CD14-positive monocyte (primary cell): Measurements from ENCODE around the gene ZSCAN5A. TPM values are rescaled to one million over a fixed set of nuclear protein-coding genes. Genes with fewer than 3 reads are reported as not detected.
A peak's percentile ranks its signal among the peaks of the same experiment; 100 is the strongest.

Experiments used
- DNase-seq, 3 donors: peaks; one replicate each; pipeline ENCODE4 v3.0.0-alpha.2; 2011 to 2022
- H2AFZ ChIP-seq: 2 replicates; pipeline ENCODE4 v1.6.0; 2012; ENCODE audit warnings: mild to moderate bottlenecking, low read depth, low read length, inconsistent platforms; ENCODE audit not compliant: insufficient read depth, poor library complexity, severe bottlenecking
- H3K27ac ChIP-seq, 2 donors: 1 replicate in 1 of 2; 2 replicates in 1 of 2; pipeline ENCODE4 v1.5.1; 2012 to 2013; ENCODE audit warnings: low read length in 2 of 2, control low read depth in 1 of 2, inconsistent platforms in 1 of 2, low read depth in 1 of 2, mild to moderate bottlenecking in 1 of 2
- H3K27me3 ChIP-seq, 2 donors: one replicate each; pipeline versions ENCODE4 v1.6.0 to v1.6.1; 2011 to 2013; ENCODE audit warnings: low read length in 2 of 2; ENCODE audit not compliant: control insufficient read depth in 2 of 2, insufficient read depth in 2 of 2
- H3K36me3 ChIP-seq, 2 donors: replicated peaks in 1 of 2; 1 replicate in 1 of 2; 2 replicates in 1 of 2; pipeline versions ENCODE4 v1.5.1 to v1.6.1; 2012 to 2013; ENCODE audit warnings: low read length in 2 of 2, control low read depth in 1 of 2, inconsistent platforms in 1 of 2, mild to moderate bottlenecking in 1 of 2; ENCODE audit not compliant: insufficient read depth in 2 of 2, control insufficient read depth in 1 of 2
- H3K4me1 ChIP-seq, 2 donors: 1 replicate in 1 of 2; 2 replicates in 1 of 2; pipeline versions ENCODE4 v1.5.1 to v1.6.1; 2012 to 2013; ENCODE audit warnings: low read length in 2 of 2, control low read depth in 1 of 2, inconsistent platforms in 1 of 2, mild to moderate bottlenecking in 1 of 2, moderate library complexity in 1 of 2; ENCODE audit not compliant: insufficient read depth in 2 of 2, control insufficient read depth in 1 of 2
- H3K4me2 ChIP-seq: replicated peaks from 2 replicates; pipeline ENCODE3; 2012; ENCODE audit warnings: low read length, moderate library complexity, mild to moderate bottlenecking; ENCODE audit not compliant: poor library complexity, severe bottlenecking; ENCODE audit errors: extremely low read depth
- H3K4me3 ChIP-seq, 3 experiments: fragments of 200-600 bp in 1 of 3; sonication (generic) in 1 of 3; replicated peaks in 1 of 3; 1 replicate in 2 of 3; 2 replicates in 1 of 3; pipeline ENCODE4 v1.5.1; 2011 to 2013; ENCODE audit warnings: low read length in 3 of 3, mild to moderate bottlenecking in 3 of 3, control low read depth in 2 of 3, low read depth in 2 of 3, inconsistent platforms in 1 of 3, moderate library complexity in 1 of 3
- H3K79me2 ChIP-seq: 2 replicates; pipeline ENCODE4 v1.6.0; 2012; ENCODE audit warnings: mild to moderate bottlenecking, control low read depth, inconsistent platforms, low read length, moderate library complexity; ENCODE audit not compliant: insufficient read depth
- H3K9ac ChIP-seq: 2 replicates; pipeline ENCODE4 v1.6.0; 2017; ENCODE audit warnings: low read length, mild to moderate bottlenecking; ENCODE audit not compliant: insufficient read depth, poor library complexity, severe bottlenecking
- H3K9me3 ChIP-seq, 2 donors: replicated peaks in 1 of 2; 1 replicate in 1 of 2; 2 replicates in 1 of 2; pipeline versions ENCODE4 v1.5.1 to v1.6.1; 2012 to 2013; ENCODE audit warnings: low read length in 2 of 2, control low read depth in 1 of 2; ENCODE audit not compliant: control insufficient read depth in 1 of 2, insufficient read depth in 1 of 2
- H4K20me1 ChIP-seq: 2 replicates; pipeline ENCODE4 v1.6.0; 2012; ENCODE audit warnings: mild to moderate bottlenecking, low read length, control low read depth, moderate library complexity; ENCODE audit not compliant: insufficient read depth
- H3K27ac Mint-ChIP-seq, 7 donors: one replicate each; pipeline ENCODE4 v1.8.0; 2020; ENCODE audit warnings: mild to moderate bottlenecking in 7 of 7, mixed read lengths in 7 of 7, moderate library complexity in 6 of 7, inconsistent platforms in 2 of 7
- H3K27me3 Mint-ChIP-seq, 3 donors: one replicate each; pipeline ENCODE4 v1.8.0; 2021 to 2022; ENCODE audit warnings: low read depth in 3 of 3, mild to moderate bottlenecking in 3 of 3, mixed read lengths in 3 of 3, moderate library complexity in 3 of 3, inconsistent platforms in 1 of 3
- H3K36me3 Mint-ChIP-seq, 2 donors: one replicate each; pipeline ENCODE4 v1.8.0; 2020; ENCODE audit warnings: mixed read lengths in 2 of 2, inconsistent platforms in 1 of 2, mild to moderate bottlenecking in 1 of 2
- H3K4me1 Mint-ChIP-seq: one replicate; pipeline ENCODE4 v1.8.0; 2020; ENCODE audit warnings: mild to moderate bottlenecking, mixed read lengths
- H3K4me3 Mint-ChIP-seq, 2 donors: one replicate each; pipeline ENCODE4 v1.8.0; 2020; ENCODE audit warnings: mild to moderate bottlenecking in 2 of 2, mixed read lengths in 2 of 2, moderate library complexity in 1 of 2
- H3K9me3 Mint-ChIP-seq, 7 donors: one replicate each; pipeline ENCODE4 v1.8.0; 2020 to 2022; ENCODE audit warnings: mixed read lengths in 7 of 7, mild to moderate bottlenecking in 6 of 7, moderate library complexity in 6 of 7, inconsistent platforms in 2 of 7
- CTCF ChIP-seq: fragments of 200-600 bp; IDR thresholded peaks from one replicate; pipeline ENCODE4 v1.8.0; 2022; ENCODE audit warnings: antibody characterized with exemption, mild to moderate bottlenecking
- WGBS: methylation state at CpG from one replicate; pipeline ENCODE4 v1.1.5; 2013; ENCODE audit warnings: missing lambda C conversion rate; ENCODE audit not compliant: insufficient coverage; 5-methylcytosine and 5-hydroxymethylcytosine counted together
- intact Hi-C, 2 donors: fragments of 100-400 bp; cut with micrococcal nuclease; formaldehyde crosslinking; loops; one replicate each; pipeline versions ENCODE4 v1.15.0 to v1.15.1; 2023
- polyA plus RNA-seq, 3 donors: library from polyadenylated mRNA; depleted of rRNA in 1 of 3; unstranded in 2 of 3; stranded (reverse) in 1 of 3; fragments of 300-500 nt in 2 of 3; fragments of >200 nt in 1 of 3; fragmentation: Illumina TruSeq in 2 of 3; gene quantifications; 1 replicate in 2 of 3; 2 replicates in 1 of 3; pipeline ENCODE4 v1.2.3, GENCODE V29; 2012 to 2021

The ZSCAN5A gene
- polyA plus RNA-seq, 3 donors, result 5.3 to 11.3 (median 6.3) TPM

- H3K9me3 Mint-ChIP-seq, result peaks cover 0 to 4% (median 0%) of the 10 kb centered on the region in 7 donors
- 10% methylated on average over 2 of the region's 6 CpGs for WGBS
- H3K9me3 ChIP-seq, result no peaks in the 10 kb centered on the region
- H3K27me3 ChIP-seq, result no peaks in the 10 kb centered on the region
- intact Hi-C loops, result loop anchor here (5.0 kb wide), 1 partner anchor 41 kb away; the partner anchor contains the start of gene ZSCAN5A (in 2 of the 2)
- peak overlapping the region; percentile 38 for H3K4me2 ChIP-seq
- peak overlapping the region; percentile 26 to 86 for H3K27ac ChIP-seq
- H3K36me3 ChIP-seq, result no peaks in the 10 kb centered on the region
- TF ChIP-seq CTCF, result no peak
- H3K4me1 ChIP-seq, result peaks cover 21 to 28% of the 10 kb centered on the region in 2 donors
- H3K4me3 ChIP-seq, result peak overlapping the region in 1 of 3 experiments; percentile 28
- peaks cover 19 to 25% of the 10 kb centered on the region in 2 donors for H3K36me3 Mint-ChIP-seq
- peak overlapping the region; percentile 35 for H3K9ac ChIP-seq
- H2AFZ ChIP-seq, result no peak overlapping the region
- peak in 1 of 3 donors; percentile 32 for DNase-seq
- peaks cover 0 to 2% (median 0%) of the 10 kb centered on the region in 3 donors for H3K27me3 Mint-ChIP-seq
- H3K79me2 ChIP-seq, result no peaks in the 10 kb centered on the region
- peaks cover 40% of the 10 kb centered on the region for H3K4me1 Mint-ChIP-seq
- H3K4me3 Mint-ChIP-seq, result peak overlapping the region in 1 of 2 donors; percentile 23
- no peaks in the 10 kb centered on the region for H4K20me1 ChIP-seq
- peak overlapping the region; percentile 69 to 91 (median 89) for H3K27ac Mint-ChIP-seq
Measured at GRCh38 chr19:56271151-56271550, 43.5 kb downstream of the ZSCAN5A start.

- WGBS, result 0% methylated on average over 2 of the region's 3 CpGs
- Histone ChIP-seq H3K9me3 (no peaks in the 10 kb centered on the region), H3K4me3 (peak overlapping the region in 1 of 3 experiments; percentile 35), H3K27ac (peak overlapping the region in 1 of 2 donors; percentile 86), H3K79me2 (no peaks in the 10 kb centered on the region), H3K4me2 (peak overlapping the region; percentile 38), H3K4me1 (peaks cover 21 to 28% of the 10 kb centered on the region in 2 donors), H2AFZ (no peak overlapping the region), H3K9ac (peak overlapping the region; percentile 35), H4K20me1 (no peaks in the 10 kb centered on the region), H3K27me3 (no peaks in the 10 kb centered on the region), H3K36me3 (no peaks in the 10 kb centered on the region)
- intact Hi-C loops, result loop anchor here (5.0 kb wide), 1 partner anchor 42 kb away; the partner anchor contains the start of gene ZSCAN5A (in 2 of the 2)
- H3K4me1 Mint-ChIP-seq, result peaks cover 42% of the 10 kb centered on the region
- DNase-seq, result peak; percentile 92 to 96 (median 95)
- peak overlapping the region in 1 of 2 donors; percentile 28 for H3K4me3 Mint-ChIP-seq
- peak overlapping the region; percentile 69 to 91 (median 89) for H3K27ac Mint-ChIP-seq
- TF ChIP-seq CTCF, result no peak
- H3K27me3 Mint-ChIP-seq, result peaks cover 0 to 2% (median 0%) of the 10 kb centered on the region in 3 donors
- H3K36me3 Mint-ChIP-seq, result peaks cover 14 to 22% of the 10 kb centered on the region in 2 donors
- peaks cover 0 to 4% (median 0%) of the 10 kb centered on the region in 7 donors for H3K9me3 Mint-ChIP-seq
Measured at GRCh38 chr19:56270676-56271075, 44.0 kb downstream of the ZSCAN5A start.
